Limb (tissue), 2 donors: ENCODE measurements around the gene CITED2.
"Not testable (repeated sequence)": the region's sequence is repeated elsewhere in the genome, so short reads cannot be mapped to it uniquely, and the experiment has no call there.

Source experiments
- DNase-seq, 2 donors: peaks; one replicate each; pipeline ENCODE4 v3.0.0-alpha.2; 2016; ENCODE audit errors: extremely low spot score in 2 of 2

CITED2 gene

GRCh38 chr6:139364982-139365379, 9.5 kb downstream of the CITED2 start:
- DNase-seq = no peak

DNA sequence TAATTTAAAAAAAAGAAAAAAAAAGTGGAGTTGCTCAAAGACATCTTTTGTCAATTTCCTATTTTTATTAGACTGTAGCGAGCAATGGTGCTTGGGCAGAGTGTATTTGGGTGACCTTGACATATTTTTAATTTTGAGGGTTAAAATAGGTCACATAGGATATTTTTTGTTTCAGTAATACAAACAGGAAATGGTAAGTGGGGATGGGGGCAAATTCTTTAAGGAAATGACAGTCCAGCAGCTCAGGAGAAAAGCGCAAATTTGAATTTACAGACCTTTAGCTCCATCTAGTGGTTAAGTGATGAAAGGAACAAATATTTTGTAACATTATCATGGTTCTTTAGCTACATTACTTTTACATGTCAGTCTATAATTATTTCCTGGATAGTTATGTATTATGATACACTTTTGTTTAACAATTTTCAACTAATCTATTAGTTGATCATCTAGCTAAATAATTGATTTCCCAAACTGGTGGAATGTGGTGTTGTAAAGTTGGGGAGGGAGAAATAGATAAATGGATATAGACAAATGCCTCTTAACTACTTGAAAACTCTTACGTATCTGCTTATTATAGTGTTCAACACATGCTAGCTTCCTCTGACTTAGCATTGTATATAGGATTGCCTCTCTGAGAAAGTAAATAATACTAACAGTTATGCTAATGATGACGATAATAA, 10.0 kb downstream of the CITED2 start:
- peak in 1 of 2 donors; percentile 77 for DNase-seq

GRCh38 chr6:139363797-139364196, 10.7 kb downstream of the CITED2 start:
- DNase-seq = not testable (repeated sequence)

- DNase-seq = not testable (repeated sequence)
Observed at GRCh38 chr6:139363123-139363522, 11.3 kb downstream of the CITED2 start.

GRCh38 chr6:139361211-139361610, 13.2 kb downstream of the CITED2 start:
- no peak for DNase-seq

DNA sequence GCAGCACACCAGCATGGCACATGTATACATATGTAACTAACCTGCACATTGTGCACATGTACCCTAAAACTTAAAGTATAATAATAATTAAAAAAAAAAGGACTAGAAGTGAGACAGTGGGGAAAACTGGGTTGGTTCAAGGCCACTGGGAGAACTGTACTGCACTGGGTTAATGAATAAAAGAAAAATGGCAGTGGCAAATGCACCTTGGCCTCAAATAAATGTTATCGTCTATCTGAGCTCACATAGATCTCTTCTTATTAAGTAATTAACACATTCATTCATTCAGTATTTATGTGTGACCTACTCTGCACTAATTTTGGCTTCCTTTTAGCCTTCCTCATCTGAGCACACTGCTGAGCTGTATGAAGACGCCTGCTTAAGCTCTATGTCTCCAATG, 17.5 kb downstream of the CITED2 start:
- no peak for DNase-seq

- no peak for DNase-seq
Observed at GRCh38 chr6:139355777-139356445, 18.5 kb downstream of the CITED2 start.

GRCh38 chr6:139355172-139355571, 19.3 kb downstream of the CITED2 start:
- DNase-seq = no peak

GRCh38 chr6:139354189-139354588, 20.3 kb downstream of the CITED2 start:
- DNase-seq = no peak

- no peak for DNase-seq
Observed at GRCh38 chr6:139349464-139350020, 24.9 kb downstream of the CITED2 start.

- no peak for DNase-seq
Observed at GRCh38 chr6:139346392-139346791, 28.1 kb downstream of the CITED2 start.

DNA sequence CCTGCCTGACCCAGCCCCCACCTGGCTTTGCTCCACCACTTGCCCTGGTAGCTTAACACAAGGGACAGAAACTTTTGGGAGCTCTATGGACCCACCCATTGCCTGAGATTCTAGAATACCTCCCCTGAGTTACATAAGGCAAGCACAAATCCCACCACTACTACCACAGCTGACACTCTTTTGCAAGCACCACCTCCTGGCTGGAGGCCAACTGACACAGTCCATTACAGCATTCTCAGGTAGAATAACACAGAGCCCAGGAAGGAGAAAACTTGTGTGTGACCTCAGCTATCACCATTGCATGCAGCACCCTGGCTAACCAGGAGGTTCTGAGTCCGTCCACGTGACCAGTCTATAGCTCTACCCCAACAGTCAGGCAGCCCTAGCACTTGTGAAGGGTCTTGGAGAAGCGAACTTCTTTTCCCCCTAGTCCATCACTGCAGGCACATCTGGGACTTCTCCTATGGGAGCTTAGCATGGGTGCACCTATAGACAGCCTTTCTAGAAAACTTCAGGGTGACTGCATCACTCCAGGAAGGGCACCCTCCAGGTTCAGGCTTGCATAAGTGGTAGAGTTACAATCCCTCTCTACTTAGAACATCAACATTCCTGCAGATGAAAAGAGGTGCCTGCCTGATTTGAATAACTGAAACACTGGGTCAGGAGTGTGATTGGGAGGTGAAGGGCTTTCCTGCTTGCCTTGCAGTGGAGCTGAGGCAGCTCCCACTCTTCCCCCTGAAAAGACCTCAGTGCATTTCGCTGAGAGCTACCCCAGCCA, 30.1 kb downstream of the CITED2 start:
- DNase-seq = no peak

- no peak for DNase-seq
Observed at GRCh38 chr6:139343052-139343750, 31.2 kb downstream of the CITED2 start.

DNA sequence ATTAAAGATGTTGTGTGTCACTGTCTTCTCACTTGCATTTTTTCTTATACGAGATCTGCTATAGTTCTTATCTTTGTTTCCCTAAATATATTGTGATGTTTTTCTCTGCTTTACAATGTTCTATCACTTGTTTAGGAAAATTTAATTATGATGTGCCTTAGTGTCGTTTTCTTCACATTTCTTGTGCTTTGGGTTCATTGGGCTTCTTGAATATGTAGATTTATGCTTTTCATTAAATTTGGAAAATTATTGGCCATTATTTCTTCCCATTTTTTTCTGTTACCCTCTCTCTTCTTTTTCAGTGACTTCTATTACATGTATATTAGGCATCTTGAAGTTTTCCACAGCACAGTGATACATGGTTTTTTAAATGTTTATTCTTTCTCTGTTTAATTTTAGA, 33.4 kb downstream of the CITED2 start:
- DNase-seq = no peak

- peak in 1 of 2 donors; percentile 30 for DNase-seq
Observed at GRCh38 chr6:139338795-139339194, 35.7 kb downstream of the CITED2 start.

- no peak for DNase-seq
Observed at GRCh38 chr6:139337830-139338229, 36.6 kb downstream of the CITED2 start.

DNA sequence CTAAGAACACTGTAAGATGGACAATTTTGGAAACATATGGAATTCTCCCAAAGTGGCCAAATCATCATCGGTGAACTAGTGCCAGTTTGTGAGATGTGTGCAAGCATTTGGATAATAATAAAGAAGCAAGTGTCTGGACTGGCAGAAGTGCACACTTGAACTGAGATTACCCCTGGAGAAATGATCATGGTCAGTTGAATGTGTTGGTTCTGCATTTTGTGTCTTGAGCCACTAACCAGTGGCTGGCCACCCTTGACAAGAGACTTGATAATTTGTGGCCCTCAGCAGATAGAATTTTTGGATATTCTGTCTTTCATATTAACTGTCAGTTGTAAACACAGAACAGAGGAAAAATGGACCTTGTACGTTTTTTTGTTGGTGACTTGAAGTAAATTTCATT, 37.4 kb downstream of the CITED2 start:
- DNase-seq = no peak

DNA sequence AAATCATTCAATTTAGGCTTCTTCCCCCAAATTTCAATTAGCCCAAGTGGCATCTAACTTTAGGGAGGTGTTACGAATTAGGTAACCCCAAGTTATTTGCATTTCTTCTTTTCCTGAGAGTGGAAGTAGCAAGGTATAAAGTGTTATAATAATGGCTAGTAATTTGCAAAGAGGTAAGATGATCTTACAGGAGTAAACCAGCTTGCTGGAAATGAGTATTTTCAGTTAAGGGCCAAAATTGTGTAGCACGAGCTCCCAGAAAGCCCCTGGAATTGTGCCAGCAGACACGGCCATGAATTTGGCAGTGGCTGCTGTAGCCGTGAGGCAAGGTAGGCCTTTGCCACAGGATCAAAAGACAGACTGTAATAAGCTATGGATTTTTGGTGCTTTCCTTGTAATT, 38.0 kb downstream of the CITED2 start:
- peak in 1 of 2 donors; percentile 41 for DNase-seq

DNA sequence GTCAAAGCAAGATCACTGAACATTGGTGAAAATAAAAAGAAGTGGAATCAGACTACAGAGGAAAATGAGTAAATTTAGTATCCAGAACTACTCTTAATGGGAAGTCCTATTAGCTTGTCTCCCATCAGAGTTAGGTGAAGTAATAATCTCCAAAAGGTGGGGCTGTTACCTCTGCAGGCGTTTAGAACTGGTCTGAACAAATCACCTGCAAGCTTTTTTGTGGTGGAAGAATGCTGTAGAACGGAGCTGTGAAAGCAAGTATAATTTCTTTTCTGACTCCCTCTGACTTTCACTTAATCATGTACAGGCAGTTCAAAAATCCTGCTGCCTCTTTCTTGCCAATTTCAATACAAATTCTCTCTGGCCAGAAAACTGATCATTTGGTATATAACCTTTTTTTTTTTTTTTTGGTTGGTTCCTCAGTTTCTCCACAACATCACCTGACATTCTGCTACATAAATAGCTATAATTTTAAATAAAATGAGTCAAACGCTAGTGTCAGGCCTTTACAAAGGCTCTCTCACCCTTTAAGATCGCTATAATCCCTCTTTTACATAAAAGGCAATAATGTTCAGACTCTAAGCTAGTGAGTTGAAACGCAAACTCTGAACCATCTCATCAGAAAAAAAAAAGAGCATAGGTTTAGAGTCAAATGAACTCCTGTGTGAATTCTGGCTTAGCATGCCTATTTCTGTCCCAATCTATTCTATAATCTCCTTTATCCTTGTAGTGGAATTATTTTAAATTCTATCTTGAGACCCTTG, 38.8 kb downstream of the CITED2 start:
- DNase-seq = no peak

DNA sequence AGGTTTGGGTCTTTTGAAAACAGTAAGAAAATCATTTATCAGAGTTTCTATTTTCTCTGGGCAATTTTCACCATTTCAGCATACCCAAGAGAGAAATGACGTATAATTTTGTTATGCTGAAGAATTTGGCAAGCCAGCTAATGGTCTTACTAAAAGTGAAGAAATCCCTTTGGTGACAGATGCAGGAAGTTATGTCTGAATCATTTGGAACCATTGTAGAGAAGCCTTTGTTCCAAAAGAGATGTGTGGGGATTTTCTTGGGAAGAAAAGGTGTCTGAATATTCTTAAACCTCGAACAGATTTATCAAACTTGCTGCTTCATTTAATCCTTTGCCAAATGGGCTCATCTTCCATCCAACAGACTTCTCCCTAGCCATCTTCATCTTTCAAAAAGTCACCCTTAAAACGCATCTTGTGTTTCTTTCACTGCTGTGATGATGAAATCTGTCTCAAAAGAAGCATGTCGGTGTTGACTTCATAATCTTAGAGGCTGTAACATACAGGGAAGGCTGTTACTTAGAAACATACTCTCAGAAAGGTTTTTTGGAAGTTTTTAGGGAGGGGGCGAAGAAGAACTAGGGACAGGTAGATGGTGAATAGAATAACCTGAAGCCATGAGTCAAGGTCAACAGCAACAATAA, 39.5 kb downstream of the CITED2 start:
- DNase-seq = peak in 1 of 2 donors; percentile 73
